NCI-H2107 treated with DMSO at 0.1 percent for 48 hours (cell line): ENCODE measurements around the gene KRT34.
"Not testable (repeated sequence)": the region's sequence is repeated elsewhere in the genome, so short reads cannot be mapped to it uniquely, and the experiment has no call there.

Experiments used
- DNase-seq: peaks from one replicate; lab custom pipeline; 2025; ENCODE audit not compliant: unreplicated experiment; lab: John Stamatoyannopoulos, UW

KRT34 gene

GRCh38 chr17:41404024-41404671, 22.0 kb upstream of the KRT34 start:
- no peak for DNase-seq

DNA sequence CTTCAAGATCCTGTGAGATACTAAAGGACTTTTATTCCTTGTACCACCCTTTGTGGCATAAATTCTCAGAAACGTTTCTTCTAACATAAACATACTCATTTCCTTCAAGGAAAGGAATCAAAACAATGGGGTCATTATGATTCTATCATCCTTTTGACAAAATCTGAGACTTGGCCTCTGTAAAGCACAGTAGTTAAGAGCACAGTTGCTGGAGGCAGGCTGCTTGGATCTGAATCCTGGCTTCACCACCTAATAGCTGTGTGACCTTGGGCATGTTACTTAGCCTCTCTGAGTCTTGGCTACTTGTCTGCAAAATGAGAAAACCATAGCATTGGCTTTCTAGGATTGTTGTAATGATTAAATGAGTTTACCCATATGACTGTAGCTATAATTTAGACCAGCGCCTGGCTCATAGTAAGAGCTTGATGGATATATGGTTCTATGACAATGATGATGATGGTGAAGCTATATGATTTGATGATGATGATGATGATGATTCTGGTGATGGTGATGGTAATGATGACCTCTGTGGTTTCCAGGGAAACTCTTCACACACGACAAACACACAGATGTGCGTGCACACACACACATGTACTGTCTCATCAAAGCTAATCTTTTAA, 21.4 kb upstream of the KRT34 start:
- no peak for DNase-seq

DNA sequence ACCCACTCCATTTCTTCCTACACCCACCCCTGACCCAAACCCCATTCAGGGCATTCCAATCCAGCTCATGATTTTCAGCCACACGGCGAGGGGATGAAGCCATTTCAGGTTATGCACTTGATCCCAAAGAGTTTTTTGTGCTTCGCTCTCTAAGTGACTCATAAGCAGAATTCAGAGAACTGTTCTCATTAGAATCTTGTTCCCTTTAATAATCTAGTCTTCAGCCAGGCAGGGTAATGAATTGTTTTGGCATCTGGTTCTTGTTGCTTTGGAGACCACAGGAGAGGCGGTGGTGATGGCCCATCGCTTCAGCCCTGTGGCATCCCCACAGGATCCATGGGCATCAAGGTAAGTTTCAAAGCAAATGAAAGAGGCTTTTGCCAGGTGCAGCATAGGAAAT, 20.1 kb upstream of the KRT34 start:
- DNase-seq: no peak

- DNase-seq: no peak
Observed at GRCh38 chr17:41396996-41397660, 15.0 kb upstream of the KRT34 start, which contains the start of gene KRT31. KRT31 (minus strand) TSS chr17:41397608; CDS start chr17:41397539, 69 bp downstream.

DNA sequence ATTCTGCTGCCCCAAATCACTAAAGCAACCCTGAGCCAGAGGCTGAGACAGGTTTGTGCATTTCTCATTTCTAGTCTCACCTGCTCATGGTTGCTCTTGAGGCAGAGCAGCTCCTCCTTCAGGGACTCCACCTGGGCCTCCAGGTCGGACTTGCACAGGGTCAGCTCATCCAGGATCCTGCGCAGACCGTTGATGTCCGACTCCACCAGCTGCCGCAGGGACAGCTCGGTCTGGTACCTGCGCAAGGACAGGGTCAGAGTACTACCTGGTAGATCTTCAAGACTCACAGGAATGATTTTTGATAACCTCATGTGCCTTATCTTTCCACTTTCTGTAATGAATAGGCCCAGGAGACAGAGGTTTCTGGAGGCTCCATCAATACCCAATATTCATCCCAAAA, 14.2 kb upstream of the KRT34 start:
- DNase-seq: no peak

DNA sequence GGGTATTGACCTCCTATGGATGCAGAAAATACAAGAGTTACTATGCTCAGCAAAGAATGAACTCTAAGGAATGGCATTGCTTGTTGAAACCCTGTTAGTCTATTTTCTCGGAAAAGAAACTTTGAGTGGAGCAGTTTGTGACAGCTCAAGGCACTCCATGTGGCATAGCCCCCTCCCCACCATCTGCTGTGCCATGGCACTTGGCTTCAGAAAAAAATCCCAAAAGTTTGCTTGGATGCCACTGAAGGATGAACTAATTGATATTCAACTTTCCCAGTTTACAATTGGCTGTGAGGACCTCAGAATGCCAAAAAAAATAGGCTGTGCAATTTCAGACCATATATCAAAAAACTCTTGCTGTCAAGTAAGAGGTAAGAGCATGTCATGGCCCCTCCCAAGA, 13.5 kb upstream of the KRT34 start:
- no peak for DNase-seq

GRCh38 chr17:41395044-41395443, 12.9 kb upstream of the KRT34 start:
- not testable (repeated sequence) for DNase-seq

DNA sequence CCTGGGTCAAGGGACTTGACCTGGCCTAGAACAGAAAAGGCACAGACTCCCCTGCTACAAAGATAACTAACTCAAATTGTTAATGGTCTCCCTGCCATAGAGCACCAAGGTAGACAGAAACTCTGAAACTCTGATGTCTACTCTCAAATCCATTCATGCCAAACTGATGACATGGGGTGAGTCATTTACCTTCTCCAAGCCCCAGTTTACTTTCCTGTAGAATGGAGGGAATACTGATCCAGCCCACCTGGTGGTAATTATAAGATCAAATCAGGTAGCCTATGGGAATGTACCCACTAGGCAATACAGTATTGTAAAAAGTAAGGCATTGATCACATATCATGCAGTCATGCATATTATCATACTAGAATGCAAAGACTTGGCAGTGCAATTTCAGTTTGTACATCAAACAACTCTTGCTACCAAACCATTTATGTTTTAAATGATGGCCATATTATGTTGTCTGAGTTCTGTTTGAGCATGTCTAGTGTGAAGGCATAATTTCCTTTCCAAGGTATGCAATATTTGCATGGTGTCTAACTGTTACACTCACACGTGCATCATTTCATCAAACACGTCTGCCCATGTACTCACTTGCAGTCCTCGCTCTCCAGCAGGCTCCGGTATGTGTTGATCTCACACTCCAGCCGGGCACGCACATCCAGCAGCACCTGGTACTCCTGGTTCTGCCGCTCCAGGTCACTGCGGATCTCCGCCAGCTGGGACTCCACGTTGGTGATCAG, 12.3 kb upstream of the KRT34 start:
- DNase-seq: no peak

DNA sequence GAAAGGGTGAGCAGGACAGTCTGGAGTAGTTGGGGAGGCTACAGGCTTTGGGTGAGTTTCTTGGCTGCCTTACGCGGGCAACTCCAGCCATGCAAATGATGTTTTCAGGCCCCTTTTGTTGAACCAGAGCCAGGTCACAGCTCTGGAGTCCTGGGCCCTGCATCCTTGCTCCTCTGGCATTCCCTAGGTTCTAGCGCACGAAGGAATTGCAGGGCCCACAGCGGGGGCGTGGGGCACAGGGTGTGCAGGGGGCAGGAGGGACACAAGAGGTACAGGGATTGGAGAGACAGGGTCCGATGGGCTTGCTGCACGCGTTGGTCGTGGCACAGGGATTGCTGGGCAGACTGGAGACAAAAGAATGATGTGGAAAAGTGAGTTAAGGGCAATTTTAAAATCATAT, 11.7 kb upstream of the KRT34 start:
- DNase-seq: no peak

DNA sequence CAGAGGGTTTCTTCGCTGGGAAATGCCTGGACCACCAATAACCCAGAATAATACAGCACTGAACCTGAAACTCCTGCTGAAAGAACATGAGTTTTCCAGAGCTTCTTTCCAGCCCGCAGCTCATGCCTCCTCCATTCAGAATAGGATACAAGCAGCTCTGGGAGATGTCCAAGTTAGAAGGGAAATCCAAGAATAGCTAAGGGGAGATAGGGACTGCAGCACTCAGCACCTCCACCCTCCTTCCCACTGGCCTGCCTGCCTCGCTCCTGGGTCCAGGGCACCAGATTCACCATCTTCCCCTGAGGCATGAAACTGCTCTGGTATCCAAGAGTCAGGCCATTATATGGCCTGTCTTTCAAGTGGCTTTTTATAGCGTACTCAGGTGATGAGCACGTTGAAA, 11.2 kb upstream of the KRT34 start:
- no peak for DNase-seq

GRCh38 chr17:41392278-41392677, 10.2 kb upstream of the KRT34 start:
- no peak for DNase-seq

GRCh38 chr17:41391535-41391934, 9.4 kb upstream of the KRT34 start:
- DNase-seq: no peak

- DNase-seq: no peak
Observed at GRCh38 chr17:41390411-41390938, 8.4 kb upstream of the KRT34 start.

DNA sequence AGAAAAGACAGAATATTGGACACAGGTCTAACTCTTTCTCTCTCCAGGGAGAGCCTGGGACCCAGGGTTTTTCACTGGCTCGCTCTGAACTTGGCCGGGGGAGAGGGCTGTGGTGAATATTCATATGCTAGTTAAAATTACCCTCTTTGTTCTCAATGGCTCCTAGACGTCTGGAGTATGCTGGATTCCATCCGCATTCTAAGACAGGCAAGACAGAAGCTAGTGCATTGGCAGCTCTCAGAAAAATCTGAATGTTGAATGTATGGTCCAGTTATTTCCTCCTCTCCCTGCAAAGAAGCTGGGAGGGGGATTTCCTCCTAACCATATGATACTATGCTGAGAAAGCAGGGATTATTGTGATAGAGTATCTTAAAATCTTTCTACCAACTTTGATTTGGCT, 5.6 kb upstream of the KRT34 start:
- DNase-seq: no peak

DNA sequence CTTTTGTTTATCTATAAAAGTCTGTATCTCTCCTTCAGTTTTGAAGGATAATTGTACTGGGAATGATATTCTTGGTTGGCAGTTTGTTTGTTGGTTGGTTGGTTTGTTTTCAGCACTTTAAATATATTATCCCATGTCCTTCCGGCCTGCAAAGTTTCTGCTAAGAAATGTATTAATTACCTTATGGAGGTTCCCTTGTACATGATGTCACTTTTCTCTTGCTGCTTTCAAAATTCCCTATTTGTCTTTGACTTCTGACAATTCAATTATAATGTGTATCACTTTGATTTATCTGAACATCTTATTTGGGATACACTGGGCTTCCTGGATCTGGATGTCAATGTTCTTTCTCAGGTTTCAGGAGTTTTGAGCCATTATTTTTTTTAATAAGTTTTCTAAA, 4.1 kb upstream of the KRT34 start:
- no peak for DNase-seq

GRCh38 chr17:41383690-41384089, 1.6 kb upstream of the KRT34 start:
- DNase-seq: no peak

DNA sequence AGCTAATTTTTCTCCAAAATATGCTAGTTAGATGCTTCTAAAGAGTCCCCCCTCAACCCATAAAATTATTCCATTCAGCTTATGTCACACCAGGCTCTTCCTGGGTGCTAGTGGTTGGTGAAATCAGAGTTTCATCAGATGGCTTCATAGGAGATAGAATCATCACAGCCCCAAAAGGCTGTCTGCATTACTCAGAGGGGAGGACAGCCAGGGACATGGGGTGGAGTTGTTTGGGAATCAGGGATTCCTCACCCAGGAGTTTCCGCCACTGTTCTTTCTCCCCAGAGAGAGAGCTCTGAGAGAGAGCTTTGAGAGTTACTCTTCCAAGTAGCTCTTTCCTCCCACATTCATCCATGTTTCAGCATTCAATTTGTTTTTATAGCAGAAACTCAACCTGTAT, 288 bp upstream of the KRT34 start:
- DNase-seq: no peak

- DNase-seq: not testable (repeated sequence)
Observed at GRCh38 chr17:41380091-41380490, 2.0 kb downstream of the KRT34 start.

DNA sequence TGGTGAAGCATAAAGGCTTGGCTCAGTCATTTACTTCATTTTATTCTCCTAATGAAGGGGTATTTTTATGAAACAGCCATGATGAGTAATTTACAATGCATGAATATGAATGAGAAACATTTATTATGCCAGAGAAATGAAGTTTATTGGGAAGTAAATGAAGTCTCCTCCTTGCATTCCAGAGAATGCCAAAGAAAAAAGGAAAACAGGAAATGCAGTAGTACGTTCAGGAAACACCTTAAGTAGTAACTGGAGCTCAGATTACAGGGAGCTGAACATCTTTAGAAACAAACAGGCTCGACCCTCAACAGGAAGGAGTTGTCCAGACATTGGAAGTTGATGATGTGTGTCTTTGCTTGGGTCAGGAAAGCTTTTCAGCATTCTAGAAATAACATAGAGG, 4.6 kb downstream of the KRT34 start:
- DNase-seq: no peak

DNA sequence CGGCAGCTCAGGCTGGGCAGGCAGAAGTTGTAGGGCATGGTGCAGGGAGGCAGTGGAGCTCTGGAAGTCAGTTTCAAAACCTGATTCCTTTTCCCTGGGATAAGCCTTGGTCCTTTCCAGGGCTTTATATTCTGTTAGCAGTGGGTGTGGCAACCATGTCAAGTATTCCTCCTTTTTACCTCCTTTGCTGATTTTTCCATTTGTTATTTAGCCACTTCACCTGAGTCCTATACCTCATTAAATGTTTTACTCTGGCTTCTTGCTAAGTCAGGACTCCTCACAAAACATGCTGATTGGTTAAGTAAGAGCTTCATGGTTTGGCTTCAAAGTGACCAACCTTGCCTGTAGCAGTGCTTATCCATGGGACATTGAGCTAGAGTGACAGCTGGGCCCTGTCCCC, 12.4 kb downstream of the KRT34 start, which contains the start of gene KRT33B:
TSS of gene KRT33B (minus strand) at position 101 of the 400 bp plus-strand sequence. CDS start at position 38, 63 bp downstream.
- DNase-seq: no peak

GRCh38 chr17:41369023-41369422, 13.1 kb downstream of the KRT34 start:
- no peak for DNase-seq
